Limb (tissue), 2 donors: ENCODE measurements around the gene RHCG.

Experiments
- DNase-seq, 2 donors: peaks; one replicate each; pipeline ENCODE4 v3.0.0-alpha.2; 2016; ENCODE audit errors: extremely low spot score in 2 of 2

Gene RHCG

DNA sequence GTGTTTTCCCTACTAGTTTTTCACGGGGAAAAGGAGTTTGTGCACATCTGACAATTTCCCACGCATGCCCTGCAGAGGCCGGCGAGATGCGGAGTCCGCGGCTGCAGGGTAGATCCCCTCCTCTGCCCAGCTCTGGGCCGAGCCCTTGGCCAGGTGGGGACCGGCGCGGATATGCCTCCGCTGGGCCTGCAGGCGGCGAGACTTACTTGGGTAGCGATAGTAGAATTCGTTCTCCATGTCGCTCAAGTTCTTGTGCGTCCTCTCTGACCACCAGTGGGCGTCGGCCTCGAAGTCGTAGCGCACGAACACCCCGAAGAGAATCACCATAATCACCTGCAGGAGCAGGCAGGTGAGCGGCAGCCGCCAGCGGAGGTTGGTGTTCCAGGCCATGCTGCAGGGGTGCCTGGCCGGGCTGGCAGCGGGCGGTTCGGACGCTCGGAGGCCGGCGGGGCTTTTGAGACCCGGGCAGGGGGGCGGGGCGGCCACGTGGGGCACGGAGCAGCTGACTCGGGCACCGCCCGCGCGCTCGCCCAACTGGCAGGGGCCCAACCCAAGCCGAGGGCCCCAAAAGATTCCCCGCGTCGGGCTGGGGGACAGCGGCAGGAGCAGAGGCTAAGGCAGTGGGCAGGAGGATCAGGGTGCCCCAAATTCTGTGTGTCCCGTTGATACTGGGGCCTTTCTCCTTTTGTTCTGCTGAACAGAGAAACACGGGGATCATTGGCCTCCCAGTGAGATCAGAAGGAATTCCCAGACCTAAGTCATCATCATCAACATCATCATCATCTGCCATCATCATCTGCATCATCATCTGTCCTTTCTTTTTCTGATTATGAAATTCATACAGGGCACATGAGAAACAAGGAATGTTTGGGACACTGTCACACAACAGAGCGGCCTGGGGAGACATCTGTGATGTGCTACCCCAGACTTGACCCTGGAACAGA is at the start of gene RHCG:
RHCG (minus strand) TSS at position 429 of the 944 bp plus-strand sequence; CDS start at position 390, 39 bp downstream.
- peak in 1 of 2 donors; percentile 53 for DNase-seq

DNA sequence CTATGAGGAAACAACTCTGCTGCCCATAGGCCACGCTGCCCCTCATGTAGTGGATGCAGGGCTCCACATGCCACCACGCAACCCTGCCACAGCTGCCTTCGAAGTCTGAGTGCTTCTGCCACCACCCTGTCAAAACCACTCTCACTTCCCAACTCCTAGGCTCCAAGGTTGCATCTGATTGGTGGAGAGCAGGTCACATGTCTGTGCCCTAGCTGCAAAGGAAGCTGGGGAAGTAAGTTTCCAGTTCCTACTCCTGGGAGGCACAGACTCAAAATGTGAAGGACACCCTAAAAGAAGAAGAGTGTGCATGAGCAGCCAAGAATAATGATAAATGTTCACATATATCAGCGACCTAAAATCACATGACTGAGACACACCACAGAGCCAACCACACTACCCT is 47.0 kb upstream of the RHCG start:
- no peak for DNase-seq

GRCh38 chr15:89542369-89542768 is 46.0 kb upstream of the RHCG start:
- no peak for DNase-seq

- DNase-seq, result no peak
These were observed 42.6 kb upstream of the RHCG start for GRCh38 chr15:89539027-89539426.

DNA sequence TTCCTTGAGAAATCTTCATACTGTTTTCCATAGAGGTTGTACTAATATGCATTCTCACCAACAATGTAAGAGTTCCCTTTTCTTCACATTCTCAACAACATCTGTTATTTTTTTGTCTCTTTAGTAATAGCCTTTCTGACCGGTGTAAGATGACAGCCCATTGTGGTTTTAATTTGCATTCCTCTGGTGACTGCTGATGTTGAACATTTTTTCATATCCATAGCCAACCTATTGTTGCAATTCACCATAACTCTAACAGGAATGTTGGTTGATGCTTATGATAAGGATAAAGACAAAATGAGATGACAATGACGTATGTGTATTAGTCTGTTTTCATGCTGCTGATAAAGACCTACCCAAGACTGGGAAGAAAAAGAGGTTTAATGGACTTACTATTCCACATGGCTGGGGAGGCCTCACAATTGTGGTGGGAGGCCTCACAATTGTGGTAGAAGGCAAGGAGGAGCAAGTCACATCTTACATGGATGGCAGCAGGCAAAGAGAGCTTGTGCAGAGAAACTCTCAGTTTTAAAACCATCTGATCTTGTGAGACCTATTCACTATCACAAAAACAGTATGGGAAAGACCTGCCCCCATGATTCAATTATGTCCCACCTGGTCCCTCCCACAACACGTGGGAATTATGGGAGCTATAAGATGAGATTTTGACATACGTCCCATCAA is 37.6 kb upstream of the RHCG start:
- no peak for DNase-seq

DNA sequence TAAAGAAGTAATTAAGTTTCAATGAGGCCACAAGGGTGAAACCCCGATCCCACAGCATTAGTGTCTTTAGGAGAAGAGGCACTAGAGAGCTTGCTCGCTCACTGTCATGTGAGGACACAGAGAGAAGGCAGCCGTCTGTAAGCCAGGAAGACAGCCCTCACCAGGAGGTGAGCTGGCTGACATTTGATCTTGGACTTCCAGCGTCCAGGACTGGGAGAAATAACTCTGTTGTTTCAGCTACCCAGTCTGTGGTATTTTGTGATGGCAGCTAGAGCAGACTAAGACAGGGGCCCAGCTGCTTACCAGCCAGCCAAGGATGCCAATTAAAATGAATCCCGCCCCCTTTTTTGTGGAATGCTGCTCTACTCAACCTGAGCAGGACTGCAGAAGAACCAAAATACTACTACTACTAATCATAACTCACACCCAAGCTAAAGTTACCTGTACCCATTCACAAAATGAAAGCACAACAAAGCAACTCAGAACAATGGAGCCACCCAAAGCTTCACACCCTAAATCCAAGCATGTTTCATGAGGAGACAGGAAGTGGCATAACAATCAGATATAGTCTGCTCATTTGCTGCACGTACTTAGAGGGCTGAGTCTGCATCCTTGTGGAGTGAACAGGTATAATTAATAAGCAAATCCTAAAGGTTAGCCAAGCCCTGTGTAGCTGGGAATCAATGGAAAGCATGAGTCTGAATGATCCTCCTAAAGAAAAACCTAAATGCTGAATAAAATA is 35.6 kb upstream of the RHCG start:
- no peak for DNase-seq

- no peak for DNase-seq
These were observed 34.6 kb upstream of the RHCG start for GRCh38 chr15:89530976-89531375.

GRCh38 chr15:89528757-89529352 is 32.5 kb upstream of the RHCG start:
- DNase-seq, result no peak

GRCh38 chr15:89526601-89527441 is 30.4 kb upstream of the RHCG start:
- DNase-seq, result no peak

- no peak for DNase-seq
These were observed 29.8 kb upstream of the RHCG start for GRCh38 chr15:89526181-89526580.

DNA sequence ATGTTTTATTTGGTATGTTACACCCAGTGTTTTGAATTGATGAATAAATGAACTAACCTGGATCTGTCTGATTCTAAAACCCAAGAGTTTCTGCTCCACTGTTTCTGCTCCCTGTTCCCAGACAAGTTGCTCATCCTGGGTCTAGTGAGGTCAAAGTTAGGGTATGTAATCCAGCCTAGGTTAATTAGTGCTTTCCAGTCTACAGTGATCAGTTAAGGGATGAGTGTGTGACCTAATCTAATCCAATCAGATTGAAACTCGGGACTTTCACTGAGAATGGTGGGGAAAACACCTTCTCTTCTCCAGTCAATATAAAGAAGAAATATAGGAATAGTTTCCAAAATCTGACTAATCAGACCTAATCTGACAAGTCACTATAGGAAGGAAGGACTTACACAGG is 27.8 kb upstream of the RHCG start:
- no peak for DNase-seq

DNA sequence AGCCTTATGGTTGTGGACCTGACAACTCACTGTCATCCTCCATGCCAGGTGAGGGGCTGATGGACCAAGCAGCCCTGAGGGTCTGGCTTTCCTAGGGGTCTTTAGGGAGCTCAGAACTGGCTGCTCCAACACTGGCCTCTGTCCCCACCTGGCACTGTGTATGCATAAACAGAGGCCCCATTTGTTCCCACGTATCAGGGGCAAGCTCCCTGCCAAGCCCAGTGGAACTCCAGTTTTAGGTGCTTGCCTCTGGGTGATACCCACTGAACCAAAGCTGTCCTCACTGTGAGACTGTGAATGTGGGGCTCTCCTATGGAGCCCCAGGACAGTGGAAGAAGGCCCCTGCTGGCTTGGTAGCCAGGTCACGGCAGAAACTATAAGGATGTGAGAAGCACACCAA is 26.7 kb upstream of the RHCG start:
- no peak for DNase-seq

DNA sequence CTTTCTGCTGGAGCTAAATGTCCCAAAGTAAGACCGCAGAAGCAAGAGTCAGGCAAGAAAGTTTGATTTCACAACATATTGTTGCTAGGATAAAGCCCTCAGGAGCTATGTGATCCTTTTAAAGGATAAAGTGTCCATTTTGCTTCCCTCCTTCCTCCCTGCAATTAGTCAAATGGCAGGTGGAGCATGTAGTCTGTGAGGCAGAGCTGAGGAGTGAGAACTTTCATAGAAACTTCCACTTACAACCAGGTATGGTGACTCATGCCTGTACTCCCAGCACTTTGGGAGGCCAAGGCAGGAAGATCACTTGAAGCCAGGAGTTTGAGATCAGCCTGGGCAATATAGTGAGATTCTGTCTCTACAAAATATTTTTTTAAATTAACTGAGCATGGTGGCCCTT is 25.2 kb upstream of the RHCG start:
- DNase-seq, result no peak

- DNase-seq, result no peak
These were observed 19.1 kb upstream of the RHCG start for GRCh38 chr15:89515477-89515876.

GRCh38 chr15:89514596-89515406 is 18.4 kb upstream of the RHCG start:
- no peak for DNase-seq

GRCh38 chr15:89514186-89514585 is 17.8 kb upstream of the RHCG start:
- no peak for DNase-seq

- DNase-seq, result no peak
These were observed 16.9 kb upstream of the RHCG start for GRCh38 chr15:89513284-89513683.

DNA sequence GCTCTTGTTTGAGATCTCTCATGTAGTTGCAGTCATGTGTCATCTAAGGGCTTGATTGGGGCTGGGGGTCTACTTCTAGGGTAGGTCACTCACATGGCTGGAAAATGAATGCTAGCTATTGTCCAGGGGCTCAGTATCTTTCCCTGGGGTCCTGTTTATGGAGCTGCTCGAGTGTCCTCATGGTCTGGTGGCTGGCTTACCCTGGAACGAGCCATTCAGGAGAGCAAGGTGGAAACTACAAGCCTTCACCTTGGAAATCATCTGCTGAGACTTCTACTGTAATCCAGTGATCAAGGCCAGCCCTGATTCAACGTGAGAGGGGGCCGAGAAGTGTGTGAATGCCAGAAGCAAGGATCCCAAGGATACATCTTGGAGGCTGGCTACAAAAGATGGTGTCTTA is 16.2 kb upstream of the RHCG start:
- no peak for DNase-seq

GRCh38 chr15:89506026-89506686 is 9.8 kb upstream of the RHCG start:
- no peak for DNase-seq
